Stimulated activated CD8-positive, alpha-beta memory T cell treated with anti-CD3 and anti-CD28 coated beads, Interleukin-15, amount 100 ng/mL, for 48 hours (primary cell): Measurements from ENCODE around the gene ITPR2.
"Not testable (repeated sequence)": the region's sequence is repeated elsewhere in the genome, so short reads cannot be mapped to it uniquely, and the experiment has no call there.

ENCODE experiments used
- DNase-seq, 2 donors: peaks; one replicate each; pipeline ENCODE4 v3.0.0-alpha.2; 2020; ENCODE audit warnings: low read depth in 2 of 2

The ITPR2 gene

DNA sequence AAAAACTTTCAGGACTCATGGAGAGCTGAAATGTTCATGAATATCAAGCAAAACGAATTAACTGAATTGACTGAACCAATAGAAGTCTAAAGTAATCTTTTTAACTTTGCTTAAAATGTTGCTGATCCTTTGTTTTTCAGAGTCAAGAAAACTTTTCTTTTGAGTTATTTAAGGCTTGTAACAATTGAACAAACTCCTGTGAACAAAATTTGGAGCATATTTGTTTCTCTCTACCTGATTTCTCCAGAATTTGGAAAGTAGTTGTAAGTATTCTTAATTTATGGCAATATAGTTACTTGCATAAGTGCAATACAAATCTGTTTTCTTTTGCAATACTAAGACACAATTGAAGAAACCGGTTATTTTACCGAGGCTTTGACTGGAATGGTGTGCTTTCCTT lies 77.6 kb downstream of the ITPR2 start:
- not testable (repeated sequence) for DNase-seq

DNA sequence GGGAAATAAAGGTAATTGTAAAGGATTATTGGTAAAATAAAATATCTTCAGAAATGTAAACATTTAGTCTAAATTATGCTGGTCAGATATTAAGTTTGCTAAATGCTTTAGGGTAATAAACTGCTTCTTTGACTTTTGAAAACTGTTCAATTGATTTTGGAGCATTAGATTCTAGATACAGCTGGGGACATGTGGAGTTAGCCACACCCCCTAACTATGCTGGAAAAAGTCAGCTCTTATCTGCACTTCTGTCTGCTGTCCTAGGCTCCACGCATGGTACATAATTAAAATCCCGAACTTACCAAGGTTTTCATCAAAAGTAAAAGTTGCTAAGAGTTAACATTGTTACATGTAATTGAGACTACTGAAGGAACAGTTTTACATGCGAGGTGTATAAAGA lies 78.8 kb downstream of the ITPR2 start:
- DNase-seq: no peak

DNA sequence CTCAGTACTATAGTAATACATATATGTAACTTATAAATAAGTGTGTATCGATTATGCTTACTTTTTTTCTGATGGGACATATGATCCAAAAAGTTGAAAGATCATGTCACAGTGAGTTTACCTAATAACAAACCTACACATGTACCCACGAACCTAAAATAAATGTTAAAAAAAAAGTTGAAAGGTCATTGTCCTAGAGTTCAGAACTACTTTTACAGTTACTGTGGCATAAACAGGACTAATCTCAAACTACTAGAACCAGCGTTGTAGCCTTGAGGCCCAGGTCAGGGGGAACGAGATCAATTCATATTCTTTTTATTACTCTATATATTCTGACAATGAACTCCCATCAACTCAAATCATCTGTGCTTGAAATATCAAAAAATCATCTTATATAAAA lies 81.8 kb downstream of the ITPR2 start:
- no peak for DNase-seq

DNA sequence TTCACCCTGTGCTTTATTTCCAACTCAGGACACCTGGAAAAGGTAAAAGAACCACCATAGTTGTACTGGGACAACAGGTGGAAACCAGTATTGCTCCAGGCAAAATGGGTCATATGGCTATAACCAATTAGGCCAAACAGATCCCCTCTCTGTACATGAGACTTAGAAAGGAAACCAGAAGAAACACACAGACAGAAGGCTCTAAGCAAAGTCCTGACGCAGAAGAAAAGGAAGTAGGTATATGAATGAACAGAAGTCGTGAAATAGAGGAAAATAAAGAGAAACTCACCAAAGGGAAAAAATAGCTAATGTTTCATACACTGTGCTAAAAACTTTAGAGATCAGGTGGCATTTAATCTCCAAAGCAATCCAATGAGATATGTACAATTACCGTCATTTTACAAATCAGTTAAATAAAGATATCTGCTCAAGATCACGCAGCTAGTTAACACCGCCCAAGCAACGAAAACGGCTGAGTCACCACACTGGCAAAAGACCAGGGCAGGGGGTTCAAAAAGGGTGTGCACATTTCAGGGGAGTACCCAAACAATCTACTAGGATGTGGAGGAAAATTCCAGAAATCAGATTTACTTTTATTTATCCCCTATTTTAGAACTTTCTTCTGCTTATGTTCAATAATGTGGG lies 82.3 kb downstream of the ITPR2 start:
- no peak for DNase-seq

DNA sequence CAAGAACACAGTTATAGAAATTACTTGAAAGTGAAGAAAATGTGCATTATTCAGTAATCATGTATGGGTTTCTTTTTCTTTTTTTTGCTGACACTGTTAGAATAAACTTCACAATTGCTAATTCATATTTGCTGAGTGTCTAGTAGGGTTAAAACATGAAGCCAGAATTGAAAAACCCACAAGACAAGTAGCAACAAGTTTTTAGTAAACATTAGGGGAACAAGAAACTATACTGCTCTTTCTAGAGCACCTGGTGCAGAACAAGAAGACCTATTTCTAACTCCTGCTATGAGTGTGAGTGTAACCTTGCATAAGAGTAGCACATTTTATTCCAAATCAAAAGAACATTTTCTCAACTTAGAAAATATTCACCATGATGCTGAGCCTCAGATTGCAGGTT lies 83.2 kb downstream of the ITPR2 start:
- DNase-seq: no peak

DNA sequence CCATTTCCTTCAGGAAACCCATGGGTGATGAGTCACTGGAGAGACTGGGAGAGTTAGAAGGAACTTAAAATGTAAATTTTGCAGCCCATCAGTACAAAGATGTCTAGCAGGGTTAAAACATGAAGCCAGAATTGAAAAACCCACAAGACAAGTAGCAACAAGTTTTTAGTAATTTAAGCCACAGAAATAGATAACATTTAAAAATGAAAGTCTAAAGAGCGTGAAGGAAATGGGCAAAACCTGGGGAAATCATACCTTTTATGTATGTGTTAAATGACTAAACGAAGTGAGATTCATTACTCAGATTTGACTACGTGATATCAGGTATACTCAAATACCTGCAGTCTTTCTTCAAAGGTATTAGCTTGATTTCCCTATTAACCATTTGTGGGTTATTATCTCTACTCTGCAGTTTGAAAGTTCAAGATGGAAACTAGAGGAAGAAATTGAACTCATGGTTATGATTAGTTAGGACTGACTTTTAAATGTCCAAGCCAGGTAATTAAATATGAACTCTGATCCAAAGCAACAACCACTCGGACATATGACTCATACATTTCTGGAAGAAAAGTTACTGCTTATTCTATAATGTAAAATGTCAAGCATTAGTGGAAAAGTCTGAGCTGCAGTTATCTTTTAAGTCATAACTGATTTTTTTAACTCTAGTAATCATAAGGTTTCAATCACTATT lies 84.1 kb downstream of the ITPR2 start:
- no peak for DNase-seq

DNA sequence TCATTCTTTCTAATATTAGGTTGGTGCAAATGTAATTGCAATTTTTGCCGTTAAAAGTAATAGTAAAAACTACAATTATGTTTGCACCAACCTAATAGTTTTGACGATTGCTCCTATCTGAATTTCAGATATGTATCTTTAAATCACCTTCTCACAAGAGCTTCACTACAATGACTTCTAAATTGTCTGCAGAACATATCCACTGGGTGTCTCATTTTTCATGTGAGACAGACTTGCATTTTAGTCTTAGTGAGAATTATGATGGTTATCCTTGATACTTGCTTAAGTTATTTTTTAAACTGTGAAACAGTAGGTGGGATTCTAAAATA lies 84.6 kb downstream of the ITPR2 start:
- DNase-seq: no peak

DNA sequence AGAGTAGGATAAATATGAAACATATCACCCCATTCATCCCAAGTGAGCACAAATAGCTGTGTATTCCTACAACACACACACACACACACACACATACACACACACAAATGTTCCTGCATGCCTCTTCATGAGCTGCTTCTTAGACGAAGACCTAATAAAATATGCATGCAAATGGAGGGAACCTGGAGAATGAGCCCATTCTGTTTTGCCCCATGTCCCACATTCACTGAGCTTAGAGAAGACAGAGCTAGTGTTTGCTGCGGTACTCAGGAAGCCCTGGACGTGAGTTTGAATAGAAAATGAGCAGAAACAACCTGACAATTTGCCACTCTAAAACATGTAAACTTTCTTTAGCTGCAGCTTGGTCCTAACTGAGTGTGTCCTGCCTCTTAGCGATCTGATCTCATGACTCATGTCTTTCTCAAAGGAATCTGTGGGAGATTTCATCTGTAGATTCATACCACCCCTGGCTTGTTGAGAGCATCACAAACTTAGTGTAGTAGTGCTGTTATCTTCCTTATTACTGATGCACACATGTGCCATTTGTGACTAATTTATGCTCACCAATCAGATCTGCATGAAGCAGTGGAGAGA lies 86.8 kb downstream of the ITPR2 start:
- no peak for DNase-seq

DNA sequence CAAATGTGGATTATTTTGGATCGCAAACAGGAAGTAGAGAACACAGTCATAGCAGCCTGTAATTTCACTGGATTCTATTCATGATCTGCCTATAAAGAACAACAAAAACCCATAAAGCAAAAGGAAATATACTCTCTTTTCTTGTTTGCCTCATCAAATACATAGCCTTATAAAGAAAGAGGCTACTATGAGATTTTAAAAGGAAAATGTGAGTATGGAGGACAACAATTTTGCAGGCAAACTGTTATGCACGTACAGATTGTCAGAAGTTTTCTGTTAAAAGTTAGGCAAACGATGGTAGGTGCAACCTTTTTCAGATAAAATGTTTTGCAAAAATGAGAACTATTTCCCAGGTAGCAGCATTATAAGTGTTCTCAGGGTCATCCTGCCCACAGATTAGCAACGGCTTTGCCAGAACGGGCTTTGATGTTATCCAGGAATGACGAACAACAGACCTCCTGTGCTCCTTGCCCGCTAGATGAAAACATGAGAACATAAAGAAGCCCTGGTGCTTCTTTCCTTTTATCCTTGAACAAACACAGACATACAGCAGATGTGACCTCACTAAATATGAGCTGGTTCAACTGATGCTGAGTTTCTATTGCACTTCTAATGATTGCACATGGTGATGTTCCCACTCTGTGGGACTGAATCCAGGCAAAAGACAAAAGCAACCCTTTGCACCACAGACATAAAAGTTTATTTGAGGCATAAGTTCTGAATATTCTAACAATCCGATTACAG lies 88.1 kb downstream of the ITPR2 start:
- no peak for DNase-seq

DNA sequence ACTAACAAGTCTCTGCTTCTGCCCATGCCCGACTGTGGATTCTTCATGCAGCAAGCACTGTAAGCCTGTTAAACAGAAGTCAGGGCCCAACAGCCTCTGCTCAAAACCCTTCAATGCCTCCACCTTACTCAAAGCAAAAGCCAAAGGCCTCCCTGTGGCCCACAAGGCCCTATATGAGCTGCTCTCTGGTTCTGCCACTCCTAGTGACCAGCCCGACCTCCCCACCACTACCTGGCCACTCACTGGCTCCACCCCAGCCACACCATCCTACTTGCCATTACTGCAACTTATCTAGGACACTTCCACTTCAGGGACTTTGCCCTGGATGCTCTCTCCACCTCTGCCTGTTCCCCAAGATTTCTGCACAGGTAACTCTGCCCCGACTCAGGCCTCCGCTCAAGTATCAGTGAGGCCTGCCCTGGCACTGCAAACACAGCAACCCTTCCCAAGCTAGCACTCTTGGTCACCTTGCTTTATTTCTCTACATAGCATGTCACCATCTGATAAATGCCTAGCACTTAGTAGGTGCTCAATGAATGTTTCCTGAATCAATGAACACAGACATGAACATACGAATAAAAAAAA lies 88.9 kb downstream of the ITPR2 start:
- no peak for DNase-seq

DNA sequence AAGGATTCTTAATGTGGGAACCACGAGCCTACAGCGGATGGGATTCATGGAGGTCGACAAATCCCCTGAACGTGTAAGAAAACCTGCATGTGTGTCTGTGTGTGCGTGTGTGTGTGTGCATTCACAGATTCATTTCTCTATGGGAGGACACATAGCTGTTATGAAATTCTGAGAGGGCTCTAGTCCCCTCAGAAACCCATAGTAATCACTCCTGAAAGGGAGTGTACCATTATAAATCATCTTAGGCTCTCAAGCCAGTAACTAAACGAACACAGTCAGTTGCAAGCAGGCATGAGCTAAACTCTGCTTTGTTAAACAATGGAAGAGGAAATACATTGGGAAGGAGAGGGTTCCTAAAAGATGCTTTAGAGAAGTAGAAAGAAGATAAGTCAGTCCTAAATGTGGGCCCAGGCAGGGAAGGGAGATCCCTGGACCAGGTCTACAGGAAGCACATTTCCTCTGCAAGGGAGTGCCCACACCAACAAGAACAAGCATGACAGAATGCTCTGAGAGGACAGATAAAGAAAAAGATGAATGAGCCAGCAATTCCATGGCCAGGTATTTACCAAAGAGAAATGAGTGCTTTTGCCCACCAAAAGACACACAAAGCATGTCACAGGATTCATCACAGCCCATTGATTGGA lies 91.3 kb downstream of the ITPR2 start:
- DNase-seq: no peak

DNA sequence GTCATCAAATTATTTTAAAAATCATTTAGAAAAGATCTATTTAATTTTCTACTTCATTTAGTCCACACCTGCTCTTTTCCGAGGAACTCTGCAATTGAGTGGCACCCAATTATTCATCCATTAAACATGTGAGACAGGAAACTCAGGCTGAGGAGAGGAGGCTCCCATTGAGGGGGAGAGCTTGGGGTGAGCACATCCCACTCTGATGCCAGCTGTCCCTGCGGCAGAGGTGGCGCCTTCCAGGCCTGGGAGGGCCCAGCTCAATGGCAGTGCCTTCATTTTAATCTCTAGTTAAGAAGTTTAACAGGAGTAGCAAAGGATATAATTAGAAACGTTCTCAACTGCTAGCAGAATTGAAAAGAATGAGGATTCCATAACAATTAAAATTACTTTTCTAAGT lies 92.0 kb downstream of the ITPR2 start:
- DNase-seq: no peak

DNA sequence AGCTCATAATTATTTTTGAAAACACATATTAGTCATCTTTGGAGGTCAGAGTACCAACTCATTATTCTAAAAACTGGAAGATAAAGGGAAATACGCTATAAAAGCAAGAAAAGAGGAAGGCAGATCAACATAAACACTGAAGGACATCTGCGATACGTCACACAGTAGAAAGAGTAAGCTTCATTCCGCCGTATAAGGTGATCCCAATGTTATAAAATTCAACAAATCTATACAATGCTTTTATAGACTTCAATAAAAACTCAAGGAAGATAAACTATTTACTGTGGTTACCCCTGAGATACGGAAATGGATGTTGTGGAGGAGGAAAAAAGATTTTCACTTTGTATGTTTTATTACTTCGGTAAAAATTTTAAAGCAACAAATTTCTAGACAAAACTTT lies 92.6 kb downstream of the ITPR2 start:
- no peak for DNase-seq

DNA sequence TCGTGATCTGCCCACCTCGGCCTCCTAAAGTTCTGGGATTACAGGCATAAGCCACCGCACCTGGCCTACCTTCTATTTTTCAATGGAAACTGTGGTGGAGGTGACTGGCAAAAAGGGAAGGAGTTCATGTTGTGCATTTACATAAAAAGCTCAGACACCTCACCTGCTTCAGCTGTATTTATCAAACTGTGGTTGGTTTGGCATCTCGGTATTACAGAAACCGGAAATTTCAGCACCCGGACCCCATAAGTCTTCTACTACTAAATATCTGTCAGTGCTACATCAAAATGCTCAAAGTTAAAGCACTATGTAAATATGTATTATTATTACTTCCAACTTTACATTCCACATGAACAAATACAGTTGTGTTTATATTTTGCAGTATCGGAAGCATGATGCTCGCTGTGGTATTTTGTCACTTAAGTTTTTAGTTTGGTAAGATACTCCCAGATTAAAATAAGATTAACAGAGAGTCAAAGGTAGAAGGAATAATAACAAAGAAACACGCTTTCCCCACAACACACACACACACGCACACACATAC lies 95.4 kb downstream of the ITPR2 start:
- DNase-seq: no peak

DNA sequence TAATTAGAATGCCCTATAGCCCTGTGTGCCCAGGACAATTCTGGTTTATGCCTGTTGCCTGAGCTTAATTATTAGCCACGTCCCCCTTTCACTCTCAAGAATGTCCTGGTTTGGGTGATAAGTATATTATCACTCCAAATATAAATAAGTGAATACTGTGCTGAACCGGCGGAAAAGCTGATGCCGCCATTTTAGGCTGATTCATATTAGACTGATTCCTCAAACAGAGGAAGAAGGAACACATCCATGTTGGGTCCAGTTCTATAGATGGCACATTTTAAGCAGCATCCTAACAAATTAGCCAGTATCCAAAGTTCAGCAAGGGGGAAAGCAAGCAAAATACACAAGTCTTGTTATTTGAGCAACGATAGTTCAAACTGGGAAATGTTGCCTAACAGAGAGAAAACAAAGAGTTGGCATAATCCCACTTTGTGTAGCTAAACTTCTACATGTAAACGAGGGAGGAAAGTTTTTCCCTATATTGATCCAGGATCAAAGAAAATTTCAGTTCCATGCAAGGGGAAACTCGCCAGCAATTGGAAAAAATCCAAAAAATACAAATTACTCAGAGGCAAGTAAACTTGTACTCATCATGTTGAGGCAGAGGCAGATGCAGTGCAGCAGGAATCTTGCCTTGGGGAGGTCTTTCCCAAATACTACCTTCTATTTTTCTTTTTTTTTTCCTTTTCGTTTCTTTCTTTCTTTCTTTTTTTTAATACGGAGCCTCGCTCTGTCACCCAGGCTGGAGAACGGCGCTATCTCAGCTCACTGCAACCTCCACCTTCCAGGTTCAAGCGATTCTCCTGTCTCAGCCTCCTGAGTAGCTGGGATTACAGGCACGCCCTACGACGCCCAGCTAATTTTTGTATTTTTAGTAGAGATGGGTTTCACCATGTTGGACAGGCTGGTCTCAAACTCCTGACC lies 96.2 kb downstream of the ITPR2 start:
- DNase-seq: no peak

DNA sequence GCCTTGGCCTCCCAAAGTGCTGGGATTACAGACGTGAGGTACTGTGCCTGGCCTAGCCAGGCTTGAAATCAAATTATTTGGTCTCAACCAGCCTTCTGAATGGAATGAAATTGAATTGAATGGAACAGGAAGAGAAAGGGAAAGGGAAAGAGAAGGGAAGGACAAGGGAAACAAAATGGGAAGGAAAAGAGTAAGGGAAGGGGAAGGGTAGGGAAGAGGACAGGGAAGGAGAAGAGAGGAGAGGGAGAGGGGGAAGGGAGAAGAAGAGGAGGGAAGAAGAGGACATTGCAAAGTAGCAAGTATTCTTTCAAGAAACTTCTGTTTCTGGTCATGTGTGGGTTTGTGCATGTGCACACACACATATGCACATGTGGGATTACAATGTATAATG lies 97.8 kb downstream of the ITPR2 start:
- DNase-seq: no peak

DNA sequence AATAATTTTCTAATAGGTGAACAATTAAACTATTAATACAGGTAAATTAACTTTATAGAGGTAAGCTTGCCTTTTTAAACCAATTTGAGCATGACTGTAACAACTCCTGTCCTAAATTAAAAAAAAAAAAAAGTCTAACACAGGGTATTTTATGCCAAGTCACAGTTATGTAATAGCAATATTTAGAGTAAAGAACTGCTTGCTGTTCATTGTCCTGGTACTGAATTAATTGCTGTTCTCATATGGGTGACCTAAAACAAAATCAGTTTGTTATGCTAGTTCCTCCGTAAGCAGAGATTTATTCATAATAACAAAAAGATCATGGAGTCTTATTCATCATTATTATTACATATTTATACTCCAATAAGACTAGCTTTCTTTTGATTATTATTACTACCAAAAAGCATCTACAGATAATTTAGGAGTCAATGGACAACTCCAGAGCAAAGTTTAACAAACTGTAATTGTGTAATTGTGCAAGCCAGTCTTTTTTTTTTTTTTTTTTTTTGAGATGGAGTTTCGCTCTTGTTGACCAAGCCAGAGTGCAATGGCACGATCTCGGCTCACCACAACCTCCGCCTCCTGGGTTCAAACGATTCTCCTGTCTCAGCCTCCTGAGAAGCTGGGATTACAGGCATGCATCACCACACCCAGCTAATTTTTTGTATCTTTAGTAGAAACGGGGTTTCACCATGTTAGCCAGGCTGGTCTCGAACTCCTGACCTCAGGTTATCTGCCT lies 98.3 kb downstream of the ITPR2 start:
- DNase-seq: no peak

DNA sequence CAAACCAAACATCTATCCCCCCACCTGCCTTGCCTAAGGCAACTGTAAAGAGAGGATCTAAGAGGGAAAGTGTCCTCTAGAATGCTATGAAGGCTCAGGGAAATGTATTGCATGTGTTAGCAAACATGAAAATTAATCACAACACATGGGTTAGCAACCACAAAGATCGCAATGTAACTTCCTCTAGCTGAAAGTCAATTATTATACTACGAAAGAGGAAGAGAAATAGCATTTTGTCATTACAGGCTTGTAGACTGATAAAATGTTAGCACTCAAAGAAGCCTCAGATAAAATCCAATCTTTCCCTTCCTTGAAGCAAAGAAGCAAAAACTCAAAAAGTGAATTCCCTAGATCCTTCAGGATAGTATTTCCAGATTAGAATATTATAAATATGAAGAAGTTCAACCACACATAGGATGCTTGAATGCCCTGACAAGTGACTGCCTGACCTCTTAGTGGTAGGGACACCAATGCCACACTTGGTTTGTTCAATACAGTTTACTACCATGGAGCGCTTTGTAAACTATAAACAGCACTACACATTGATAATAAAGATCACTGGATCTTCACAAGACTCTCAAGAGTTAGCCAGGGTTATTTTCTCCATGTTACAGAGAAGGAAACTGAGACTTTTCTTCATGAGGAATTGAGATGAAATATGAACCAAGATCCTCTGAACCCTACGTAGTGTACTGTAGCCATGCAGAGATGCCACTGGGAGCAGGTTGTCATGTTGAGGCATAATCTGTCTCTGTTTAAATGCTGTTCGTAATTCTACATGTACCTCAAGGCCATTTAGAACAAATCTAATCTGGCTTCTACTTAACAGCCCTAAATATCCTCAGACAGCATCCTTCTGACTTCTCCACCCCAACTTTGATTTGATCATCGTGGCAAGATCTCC lies 100.7 kb downstream of the ITPR2 start:
- no peak for DNase-seq
